Sigmoid colon (tissue), 7 donors: ENCODE results near the gene DSG4. TPM values are rescaled to one million over a fixed set of nuclear protein-coding genes. Genes with fewer than 3 reads are reported as not detected.

Experiments used
- DNase-seq: peaks from one replicate; pipeline ENCODE4 v3.0.0-alpha.2; 2019
- H3K27ac ChIP-seq, 4 donors: fragments of 200-600 bp; sonication (generic); one replicate each; pipeline ENCODE4 v1.5.1; 2016 to 2019; ENCODE audit warnings: mild to moderate bottlenecking in 1 of 4
- H3K27me3 ChIP-seq, 3 donors: fragments of 200-600 bp; sonication (generic); one replicate each; pipeline ENCODE4 v1.5.1; 2019; ENCODE audit warnings: mild to moderate bottlenecking in 1 of 3
- H3K36me3 ChIP-seq, 4 donors: fragments of 200-600 bp; sonication (generic); one replicate each; pipeline ENCODE4 v1.5.1; 2016 to 2019
- H3K4me1 ChIP-seq, 4 donors: fragments of 200-600 bp; sonication (generic); one replicate each; pipeline ENCODE4 v1.5.1; 2017 to 2019
- H3K4me3 ChIP-seq, 4 donors: fragments of 200-600 bp; sonication (generic); one replicate each; pipeline ENCODE4 v1.5.1; 2017 to 2019; ENCODE audit warnings: mild to moderate bottlenecking in 2 of 4, moderate library complexity in 1 of 4
- H3K9me3 ChIP-seq, 4 donors: fragments of 200-600 bp in 3 of 4; sonication (generic) in 3 of 4; one replicate each; pipeline versions ENCODE4 v1.5.1 to v1.6.1; 2013 to 2019
- EP300 ChIP-seq, 4 donors: sonication (generic); formaldehyde crosslinking; IDR thresholded peaks; one replicate each; pipeline ENCODE4 v1.6.1; 2017; ENCODE audit warnings: antibody characterized with exemption in 4 of 4
- POLR2A ChIP-seq, 2 donors: fragments of 450-650 bp; IDR thresholded peaks; one replicate each; pipeline ENCODE4 v1.6.1; 2016; ENCODE audit warnings: antibody characterized with exemption in 2 of 2, mild to moderate bottlenecking in 2 of 2, moderate library complexity in 2 of 2
- POLR2AphosphoS5 ChIP-seq, 4 donors: sonication (generic); formaldehyde crosslinking; IDR thresholded peaks; one replicate each; pipeline ENCODE4 v1.6.1; 2017; ENCODE audit warnings: antibody characterized with exemption in 4 of 4
- WGBS, 2 donors: extraction: QIAGEN DNeasy Blood & Tissue Kit; methylation state at CpG; one replicate each; pipeline ENCODE4 v1.1.7; 2013; 5-methylcytosine and 5-hydroxymethylcytosine counted together
- intact Hi-C: fragments of 100-400 bp; cut with DNase I; formaldehyde crosslinking; loops from one replicate; pipeline ENCODE4 v1.15.1; 2023
- polyA plus RNA-seq, 3 donors: library from polyadenylated mRNA; stranded (reverse); fragments of 200-250 nt; gene quantifications; one replicate each; pipeline ENCODE4 v1.2.3, GENCODE V29; 2013
- total RNA-seq, 4 donors: library from RNA; depleted of rRNA; stranded (reverse); fragments of >200 nt; gene quantifications; one replicate each; pipeline ENCODE4 v1.1.0, GENCODE V29; 2016
- TF ChIP-seq, protein P1 (sequence below), 4 experiments: fragments of 450-650 bp in 3 of 4; fragments of 200-600 bp in 1 of 4; IDR thresholded peaks; one replicate each; pipeline ENCODE4 v1.5.1; 2016 to 2019; ENCODE audit warnings: antibody characterized with exemption in 4 of 4, mild to moderate bottlenecking in 3 of 4, moderate library complexity in 2 of 4
- donor health status: healthy with polysubstance abuse.
- donor health status: Bipolar disorder and iron deficiency.
- donor health status: healthy.

The DSG4 gene
- total and polyA plus RNA-seq, 7 donors, result 0.09 TPM; not detected in 6

DNA sequence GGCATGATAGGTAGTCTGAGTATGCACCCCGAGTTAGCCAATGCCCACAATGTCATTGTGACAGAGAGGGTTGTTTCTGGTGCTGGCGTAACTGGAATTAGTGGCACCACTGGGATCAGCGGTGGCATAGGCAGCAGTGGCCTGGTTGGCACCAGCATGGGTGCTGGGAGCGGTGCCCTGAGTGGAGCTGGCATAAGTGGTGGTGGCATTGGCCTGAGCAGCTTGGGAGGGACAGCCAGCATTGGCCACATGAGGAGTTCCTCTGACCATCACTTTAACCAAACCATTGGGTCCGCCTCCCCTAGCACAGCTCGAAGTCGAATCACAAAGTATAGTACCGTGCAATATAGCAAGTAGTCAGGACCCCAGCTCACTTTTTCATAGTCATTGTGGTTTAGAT is 21.6 kb upstream of the DSG4 start:
- H3K9me3 ChIP-seq, result no peaks in the 10 kb centered on the region
- no peaks in the 10 kb centered on the region for H3K27me3 ChIP-seq
- no peak for TF ChIP-seq POLR2AphosphoS5 (IDR thresholded peaks at IDR 0.05)
- TF ChIP-seq, protein P1, sequence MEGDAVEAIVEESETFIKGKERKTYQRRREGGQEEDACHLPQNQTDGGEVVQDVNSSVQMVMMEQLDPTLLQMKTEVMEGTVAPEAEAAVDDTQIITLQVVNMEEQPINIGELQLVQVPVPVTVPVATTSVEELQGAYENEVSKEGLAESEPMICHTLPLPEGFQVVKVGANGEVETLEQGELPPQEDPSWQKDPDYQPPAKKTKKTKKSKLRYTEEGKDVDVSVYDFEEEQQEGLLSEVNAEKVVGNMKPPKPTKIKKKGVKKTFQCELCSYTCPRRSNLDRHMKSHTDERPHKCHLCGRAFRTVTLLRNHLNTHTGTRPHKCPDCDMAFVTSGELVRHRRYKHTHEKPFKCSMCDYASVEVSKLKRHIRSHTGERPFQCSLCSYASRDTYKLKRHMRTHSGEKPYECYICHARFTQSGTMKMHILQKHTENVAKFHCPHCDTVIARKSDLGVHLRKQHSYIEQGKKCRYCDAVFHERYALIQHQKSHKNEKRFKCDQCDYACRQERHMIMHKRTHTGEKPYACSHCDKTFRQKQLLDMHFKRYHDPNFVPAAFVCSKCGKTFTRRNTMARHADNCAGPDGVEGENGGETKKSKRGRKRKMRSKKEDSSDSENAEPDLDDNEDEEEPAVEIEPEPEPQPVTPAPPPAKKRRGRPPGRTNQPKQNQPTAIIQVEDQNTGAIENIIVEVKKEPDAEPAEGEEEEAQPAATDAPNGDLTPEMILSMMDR (IDR thresholded peaks at IDR 0.05), result no peak
- no peak overlapping the region for H3K4me3 ChIP-seq
- no peak for DNase-seq
- H3K36me3 ChIP-seq, result no peaks in the 10 kb centered on the region
- no peak overlapping the region for H3K27ac ChIP-seq
- no peaks in the 10 kb centered on the region for H3K4me1 ChIP-seq
- 95 to 96% methylated on average over 8 of the region's 8 CpGs for WGBS, 2 donors
- intact Hi-C loops, result no loop called here

DNA sequence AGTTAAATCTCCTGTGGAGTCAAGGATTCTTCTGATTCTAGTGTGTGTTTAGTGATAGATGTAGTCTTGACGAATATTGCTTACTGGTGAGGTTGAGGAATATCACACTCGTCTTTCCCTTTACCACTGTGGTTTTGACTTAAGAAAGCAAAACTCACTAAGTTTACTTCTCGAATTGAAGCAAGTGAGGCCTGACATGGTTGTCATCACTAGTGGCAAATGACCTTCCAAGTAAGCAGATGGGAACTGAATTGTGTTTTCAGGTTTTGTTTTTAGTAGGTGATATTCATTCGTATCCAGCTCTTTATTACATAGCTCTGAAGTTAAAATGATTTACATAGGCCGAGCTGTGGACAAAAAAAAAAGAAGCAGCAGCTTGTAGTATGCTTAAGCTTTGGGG is 20.6 kb upstream of the DSG4 start:
- H3K36me3 ChIP-seq, result no peaks in the 10 kb centered on the region
- 89 to 94% methylated on average over 5 of the region's 5 CpGs for WGBS, 2 donors
- DNase-seq, result no peak
- TF ChIP-seq POLR2AphosphoS5 (IDR thresholded peaks at IDR 0.05) (no peak), EP300 (IDR thresholded peaks at IDR 0.05) (no peak), POLR2A (IDR thresholded peaks at IDR 0.05) (no peak)
- TF ChIP-seq, protein P1 (IDR thresholded peaks at IDR 0.05), result no peak
- no peaks in the 10 kb centered on the region for H3K4me1 ChIP-seq
- no peaks in the 10 kb centered on the region for H3K27me3 ChIP-seq
- no peak overlapping the region for H3K27ac ChIP-seq
- no peaks in the 10 kb centered on the region for H3K9me3 ChIP-seq
- intact Hi-C loops, result no loop called here
- H3K4me3 ChIP-seq, result no peak overlapping the region

DNA sequence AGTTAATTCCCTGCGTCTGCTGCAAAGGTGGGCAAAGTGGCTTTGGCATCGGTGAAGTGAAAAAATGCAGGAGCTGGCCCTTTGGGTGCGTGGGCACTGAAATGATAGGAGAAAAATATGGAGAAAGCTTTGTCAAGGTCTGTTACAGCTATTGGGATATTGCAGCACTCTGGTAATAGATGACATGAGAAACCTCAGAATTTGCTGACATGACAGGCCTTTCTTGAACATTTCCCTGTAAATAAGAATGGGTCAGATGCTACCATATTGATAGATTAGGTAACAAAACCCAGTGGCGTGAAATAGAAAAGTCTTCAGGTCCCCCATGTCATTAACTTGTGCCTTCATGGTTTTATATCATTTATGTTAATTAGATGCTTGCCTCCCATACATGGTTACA is 12.4 kb upstream of the DSG4 start:
- no peak for TF ChIP-seq EP300 (IDR thresholded peaks at IDR 0.05)
- TF ChIP-seq POLR2AphosphoS5 (IDR thresholded peaks at IDR 0.05), result no peak
- no peak for TF ChIP-seq POLR2A (IDR thresholded peaks at IDR 0.05)
- TF ChIP-seq, protein P1 (IDR thresholded peaks at IDR 0.05), result no peak
- Histone ChIP-seq H3K27me3 (no peaks in the 10 kb centered on the region), H3K9me3 (no peaks in the 10 kb centered on the region), H3K4me1 (no peaks in the 10 kb centered on the region), H3K36me3 (no peaks in the 10 kb centered on the region), H3K4me3 (no peak overlapping the region), H3K27ac (no peak overlapping the region)
- 96% methylated on average over 4 of the region's 4 CpGs for WGBS, 2 donors
- no peak for DNase-seq
- intact Hi-C loops, result no loop called here

DNA sequence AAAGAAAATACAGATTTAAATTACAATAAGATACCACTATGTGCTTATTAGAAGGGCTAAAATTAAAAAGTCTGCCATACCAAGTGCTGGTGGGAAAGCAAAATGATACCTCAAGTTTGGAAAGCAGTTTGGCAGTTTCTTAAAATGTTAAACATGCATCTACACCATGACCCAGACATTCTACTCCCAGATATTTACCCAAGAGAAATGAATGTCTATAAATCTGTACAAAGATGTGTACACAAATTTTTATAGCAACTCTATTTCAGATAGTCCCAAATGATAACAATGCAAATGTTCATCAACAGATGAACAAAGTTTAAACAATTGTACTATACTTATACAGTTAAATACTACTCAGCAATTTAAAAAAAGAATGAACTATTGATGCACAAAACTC is 7.1 kb upstream of the DSG4 start:
- H3K36me3 ChIP-seq, result no peaks in the 10 kb centered on the region
- H3K9me3 ChIP-seq, result no peaks in the 10 kb centered on the region
- TF ChIP-seq POLR2AphosphoS5 (IDR thresholded peaks at IDR 0.05) (no peak), EP300 (IDR thresholded peaks at IDR 0.05) (no peak), POLR2A (IDR thresholded peaks at IDR 0.05) (no peak)
- TF ChIP-seq, protein P1 (IDR thresholded peaks at IDR 0.05), result no peak
- no peaks in the 10 kb centered on the region for H3K27me3 ChIP-seq
- H3K4me1 ChIP-seq, result no peaks in the 10 kb centered on the region
- no peak overlapping the region for H3K27ac ChIP-seq
- no peak for DNase-seq
- no peak overlapping the region for H3K4me3 ChIP-seq
- intact Hi-C loops, result no loop called here

DNA sequence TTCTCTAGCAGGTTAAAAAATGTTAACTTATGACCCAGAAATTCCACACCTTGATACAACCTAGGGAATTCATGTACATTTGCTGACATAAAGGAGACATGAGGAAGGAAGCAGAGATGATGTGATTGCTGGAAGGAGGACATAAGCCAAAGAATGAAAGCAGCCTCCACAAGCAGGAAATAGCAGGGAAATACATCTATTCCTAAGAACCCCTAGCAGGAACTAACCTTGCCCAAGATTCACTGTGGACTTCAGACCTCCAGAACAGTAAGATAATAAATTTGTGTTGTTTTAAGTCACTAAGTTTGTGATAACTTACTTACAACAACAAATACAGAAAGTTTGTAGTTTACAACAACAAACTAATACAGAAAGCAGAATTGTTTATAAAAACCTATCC is 4.6 kb upstream of the DSG4 start:
- Histone ChIP-seq H3K4me1 (no peaks in the 10 kb centered on the region), H3K27ac (no peak overlapping the region), H3K27me3 (no peaks in the 10 kb centered on the region), H3K9me3 (no peaks in the 10 kb centered on the region), H3K36me3 (no peaks in the 10 kb centered on the region), H3K4me3 (no peak overlapping the region)
- intact Hi-C loops, result no loop called here
- DNase-seq, result no peak
- no peak for TF ChIP-seq POLR2A (IDR thresholded peaks at IDR 0.05)
- TF ChIP-seq EP300 (IDR thresholded peaks at IDR 0.05), result no peak
- no peak for TF ChIP-seq POLR2AphosphoS5 (IDR thresholded peaks at IDR 0.05)
- TF ChIP-seq, protein P1 (IDR thresholded peaks at IDR 0.05), result no peak
